DND-41 (cell line): ENCODE results near the gene MYO19.

Source experiments
- ATAC-seq: fragments of 200-7000 bp; cut with Tn5 transposase; 3 replicates; pipeline ENCODE4 v1.9.1; 2021; ENCODE audit warnings: low read depth; ENCODE audit not compliant: insufficient read depth
- DNase-seq: peaks from one replicate; pipeline ENCODE4 v3.0.0-alpha.2; 2020
- H2AFZ ChIP-seq: 2 replicates; pipeline ENCODE4 v1.6.0; 2012; ENCODE audit warnings: low read depth, low read length
- H3K27ac ChIP-seq: 2 replicates; pipeline ENCODE4 v1.5.1; 2012; ENCODE audit warnings: low read length, inconsistent platforms
- H3K27me3 ChIP-seq: fragments of 200-600 bp; sonication (generic); 2 replicates; pipeline ENCODE4 v1.6.0; 2012; ENCODE audit warnings: low read length, mild to moderate bottlenecking, inconsistent platforms; ENCODE audit not compliant: insufficient read depth, poor library complexity
- H3K36me3 ChIP-seq: 2 replicates; pipeline ENCODE4 v1.5.1; 2012; ENCODE audit warnings: low read length, inconsistent platforms; ENCODE audit not compliant: insufficient read depth
- H3K4me1 ChIP-seq: 2 replicates; pipeline ENCODE4 v1.5.1; 2012; ENCODE audit warnings: mild to moderate bottlenecking, low read length; ENCODE audit not compliant: insufficient read depth
- H3K4me2 ChIP-seq: 2 replicates; pipeline ENCODE4 v1.6.0; 2012; ENCODE audit warnings: mild to moderate bottlenecking, moderate library complexity, low read length, inconsistent platforms; ENCODE audit not compliant: insufficient read depth
- H3K4me3 ChIP-seq, 2 experiments: fragments of 200-600 bp in 1 of 2; shearing (Covaris generic) in 1 of 2; 2 replicates each; pipeline ENCODE4 v1.5.1; 2012 to 2016; ENCODE audit warnings: inconsistent platforms in 2 of 2, low read length in 2 of 2, mild to moderate bottlenecking in 2 of 2, low read depth in 1 of 2, moderate library complexity in 1 of 2
- H3K79me2 ChIP-seq: 2 replicates; pipeline ENCODE4 v1.6.0; 2012; ENCODE audit warnings: low read length, inconsistent platforms; ENCODE audit not compliant: insufficient read depth
- H3K9ac ChIP-seq: 2 replicates; pipeline ENCODE4 v1.6.0; 2012; ENCODE audit warnings: low read depth, mild to moderate bottlenecking, inconsistent platforms, low read length, moderate library complexity
- H3K9me3 ChIP-seq: 2 replicates; pipeline ENCODE4 v1.5.1; 2012; ENCODE audit warnings: low read length, moderate library complexity, mild to moderate bottlenecking, inconsistent platforms; ENCODE audit not compliant: insufficient read depth, severe bottlenecking
- H4K20me1 ChIP-seq: 2 replicates; pipeline ENCODE4 v1.6.0; 2012; ENCODE audit warnings: low read length; ENCODE audit not compliant: insufficient read depth
- CTCF ChIP-seq: IDR thresholded peaks from 2 replicates; pipeline ENCODE4 v1.5.1; 2012; ENCODE audit warnings: borderline replicate concordance, low read length, moderate library complexity, mild to moderate bottlenecking; ENCODE audit not compliant: poor library complexity, severe bottlenecking; ENCODE audit errors: extremely low read depth
- EZH2 ChIP-seq: IDR thresholded peaks from 3 replicates; pipeline ENCODE4 v1.6.1; 2012; ENCODE audit warnings: borderline replicate concordance, low read depth, mild to moderate bottlenecking, moderate library complexity, low read length, inconsistent platforms; ENCODE audit not compliant: severe bottlenecking

Gene MYO19

GRCh38 chr17:36475346-36475970 is 59.2 kb downstream of the MYO19 start:
- Histone ChIP-seq H3K36me3 (no peaks in the 10 kb centered on the region), H3K27me3 (no peaks in the 10 kb centered on the region), H4K20me1 (no peaks in the 10 kb centered on the region), H3K4me2 (no peak overlapping the region), H3K27ac (no peak overlapping the region), H2AFZ (no peak overlapping the region), H3K9ac (no peak overlapping the region), H3K4me3 (no peak overlapping the region), H3K9me3 (no peaks in the 10 kb centered on the region), H3K79me2 (no peaks in the 10 kb centered on the region), H3K4me1 (no peaks in the 10 kb centered on the region)
- no peak for ATAC-seq
- DNase-seq = no peak
- TF ChIP-seq CTCF = no peak
- TF ChIP-seq EZH2 = no peak

- no peak overlapping the region for H3K27ac ChIP-seq
- no peak overlapping the region for H3K9ac ChIP-seq
- no peak overlapping the region for H3K4me3 ChIP-seq
- no peak overlapping the region for H2AFZ ChIP-seq
- peaks cover 3% of the 10 kb centered on the region for H3K27me3 ChIP-seq
- no peak for ATAC-seq
- H3K79me2 ChIP-seq = no peaks in the 10 kb centered on the region
- H4K20me1 ChIP-seq = no peaks in the 10 kb centered on the region
- H3K4me1 ChIP-seq = no peaks in the 10 kb centered on the region
- no peak for TF ChIP-seq CTCF
- TF ChIP-seq EZH2 = no peak
- H3K9me3 ChIP-seq = no peaks in the 10 kb centered on the region
- DNase-seq = no peak
- H3K36me3 ChIP-seq = no peaks in the 10 kb centered on the region
- H3K4me2 ChIP-seq = no peak overlapping the region
Measured at GRCh38 chr17:36474571-36474970, 60.1 kb downstream of the MYO19 start.

GRCh38 chr17:36470499-36470898 is 64.2 kb downstream of the MYO19 start:
- no peaks in the 10 kb centered on the region for H3K36me3 ChIP-seq
- no peaks in the 10 kb centered on the region for H3K4me1 ChIP-seq
- no peaks in the 10 kb centered on the region for H3K79me2 ChIP-seq
- TF ChIP-seq CTCF (no peak), EZH2 (no peak)
- H4K20me1 ChIP-seq = no peaks in the 10 kb centered on the region
- no peak overlapping the region for H3K4me3 ChIP-seq
- no peak overlapping the region for H2AFZ ChIP-seq
- no peaks in the 10 kb centered on the region for H3K9me3 ChIP-seq
- no peak overlapping the region for H3K9ac ChIP-seq
- peaks cover 13% of the 10 kb centered on the region for H3K27me3 ChIP-seq
- no peak for DNase-seq
- no peak for ATAC-seq
- no peak overlapping the region for H3K27ac ChIP-seq
- no peak overlapping the region for H3K4me2 ChIP-seq

GRCh38 chr17:36469733-36470132 is 64.9 kb downstream of the MYO19 start:
- DNase-seq (no peak), ATAC-seq (no peak)
- Histone ChIP-seq H4K20me1 (no peaks in the 10 kb centered on the region), H3K4me1 (no peaks in the 10 kb centered on the region), H3K9me3 (no peaks in the 10 kb centered on the region), H3K9ac (no peak overlapping the region), H3K4me3 (no peak overlapping the region), H2AFZ (no peak overlapping the region), H3K4me2 (no peak overlapping the region), H3K27ac (no peak overlapping the region), H3K36me3 (no peaks in the 10 kb centered on the region), H3K79me2 (no peaks in the 10 kb centered on the region), H3K27me3 (peaks cover 13% of the 10 kb centered on the region)
- TF ChIP-seq EZH2 (no peak), CTCF (no peak)
